GM12878 (cell line): ENCODE data around the gene CADM2. TPM values are rescaled to one million over a fixed set of nuclear protein-coding genes. Genes with fewer than 3 reads are reported as not detected.

Source experiments
- ATAC-seq: fragments of 200-7000 bp; cut with Tn5 transposase; 3 replicates; pipeline ENCODE4 v1.9.1; 2020; ENCODE audit warnings: mild to moderate bottlenecking, moderate library complexity
- BruUV-seq: library from RNA; stranded (reverse); fragments of 400-500 nt; replicated peaks from 2 replicates; lab custom pipeline; 2021; lab: Mats Ljungman, UMichigan
- CTCF ChIA-PET: fragments of 300-600 bp; sonication (Branson Sonifier 250); formaldehyde crosslinking; extraction: SDS; loops from one replicate; lab custom pipeline; 2021; ENCODE audit warnings: inconsistent platforms; lab: Yijun Ruan, JAX
- POLR2A ChIA-PET: fragments of 350-600 bp; formaldehyde crosslinking; extraction: SDS; loops from one replicate; lab custom pipeline; 2021; ENCODE audit warnings: inconsistent platforms; lab: Charles Lee
- RAD21 ChIA-PET: fragments of 300-600 bp; sonication (Branson Sonifier 250); formaldehyde crosslinking; loops from one replicate; lab custom pipeline; 2023; ENCODE audit warnings: antibody characterized with exemption; ENCODE audit not compliant: unreplicated experiment; lab: Charles Lee
- SMC1A ChIA-PET: fragments of 300-600 bp; sonication (Branson Sonifier 250); formaldehyde crosslinking; loops from one replicate; lab custom pipeline; 2023; ENCODE audit not compliant: unreplicated experiment, uncharacterized antibody; lab: Charles Lee
- DNase-seq: peaks from one replicate; pipeline ENCODE4 v3.0.0-alpha.2; 2011; ENCODE audit warnings: low read depth, low spot score
- FAIRE-seq: peaks from 3 replicates; lab custom pipeline; 2011; peaks lifted over from hg19 to GRCh38; lab: Jason Lieb, UNC
- H2AFZ ChIP-seq: 2 replicates; pipeline ENCODE4 v1.6.0; 2011; ENCODE audit warnings: low read depth, low read length, control low read depth; ENCODE audit not compliant: control insufficient read depth
- H3K27ac ChIP-seq: 2 replicates; pipeline ENCODE4 v1.5.1; 2011; ENCODE audit warnings: control low read depth; ENCODE audit not compliant: control insufficient read depth, insufficient read depth
- H3K27me3 ChIP-seq, 2 experiments: replicated peaks in 1 of 2; 2 replicates each; pipeline versions ENCODE4 v1.6.0 to v1.6.1; 2011; ENCODE audit warnings: low read length in 1 of 2; ENCODE audit not compliant: control insufficient read depth in 2 of 2, insufficient read depth in 2 of 2
- H3K36me3 ChIP-seq, 2 experiments: 2 replicates each; pipeline ENCODE4 v1.5.1; 2011; ENCODE audit warnings: low read length in 1 of 2; ENCODE audit not compliant: control insufficient read depth in 2 of 2, insufficient read depth in 2 of 2
- H3K4me1 ChIP-seq: 2 replicates; pipeline ENCODE4 v1.6.1; 2011; ENCODE audit warnings: mild to moderate bottlenecking, low read length, moderate library complexity, mixed read lengths; ENCODE audit not compliant: control insufficient read depth, insufficient read depth
- H3K4me2 ChIP-seq: 2 replicates; pipeline ENCODE4 v1.6.0; 2011; ENCODE audit warnings: control low read depth; ENCODE audit not compliant: control insufficient read depth, insufficient read depth
- H3K4me3 ChIP-seq: fragments of 200-600 bp; sonication (generic); 2 replicates; pipeline ENCODE4 v1.5.1; 2016
- H3K79me2 ChIP-seq: 2 replicates; pipeline ENCODE4 v1.6.0; 2011; ENCODE audit warnings: low read length; ENCODE audit not compliant: control insufficient read depth, insufficient read depth
- H3K9ac ChIP-seq: 2 replicates; pipeline ENCODE4 v1.8.0; 2011; ENCODE audit warnings: low read length, control low read depth, mixed read lengths; ENCODE audit not compliant: control insufficient read depth, insufficient read depth
- H3K9me3 ChIP-seq: replicated peaks from 3 replicates; pipeline ENCODE4 v1.5.1; 2011; ENCODE audit warnings: mild to moderate bottlenecking, low read length; ENCODE audit not compliant: control insufficient read depth, insufficient read depth
- H4K20me1 ChIP-seq: 2 replicates; pipeline ENCODE4 v1.6.0; 2011; ENCODE audit not compliant: control insufficient read depth, insufficient read depth
- E2F8 ChIP-seq: fragments of 450-650 bp; IDR thresholded peaks from 2 replicates; pipeline ENCODE4 v1.6.1; 2018; ENCODE audit warnings: mild to moderate bottlenecking, low read depth, moderate library complexity; ENCODE audit not compliant: partially characterized antibody
- HDAC6 ChIP-seq: fragments of 200-600 bp; sonication (generic); IDR thresholded peaks from one replicate; pipeline ENCODE4 v1.8.0; 2017; ENCODE audit warnings: antibody characterized with exemption; ENCODE audit not compliant: unreplicated experiment
- PAX5 ChIP-seq: IDR thresholded peaks from 2 replicates; pipeline ENCODE4 v1.6.1; 2011; ENCODE audit warnings: low read depth, low read length, borderline replicate concordance
- RUNX3 ChIP-seq: IDR thresholded peaks from 2 replicates; pipeline ENCODE4 v1.6.1; 2012; ENCODE audit warnings: low read length, inconsistent platforms
- WGBS: methylation state at CpG from one replicate; pipeline ENCODE4 v1.1.6; 2016; ENCODE audit warnings: low lambda C conversion rate; ENCODE audit not compliant: insufficient replicate concordance, insufficient coverage; ENCODE audit errors: missing lambda C conversion rate; 5-methylcytosine and 5-hydroxymethylcytosine counted together
- in situ Hi-C: fragments of 300-500 bp; cut with MboI; formaldehyde crosslinking; loops from 9 replicates; pipeline ENCODE4 v1.14.3; 2018; ENCODE audit warnings: mixed read lengths
- intact Hi-C: fragments of 100-400 bp; cut with micrococcal nuclease; formaldehyde crosslinking; loops from one replicate; pipeline ENCODE4 v1.14.2; 2022; ENCODE audit not compliant: unreplicated experiment
- polyA plus RNA-seq, 11 experiments: library from polyadenylated mRNA; depleted of rRNA in 4 of 11; unstranded in 6 of 11; stranded (reverse) in 5 of 11; fragments of >200 nt; fragmentation: Nextera tagmentation in 4 of 11; fragmentation: Illumina TruSeq in 1 of 11; extraction: Ambion mirVana in 4 of 11; extraction: Trizol in 1 of 11; gene quantifications; 1 replicate in 1 of 11; 2 replicates in 10 of 11; pipeline versions ENCODE4 v1.2.1 to v1.2.3, GENCODE V29; 2011 to 2016; ENCODE audit warnings: inconsistent platforms in 2 of 11, missing spikeins in 2 of 11, low read depth in 1 of 11
- total RNA-seq, 4 experiments: library from RNA; depleted of rRNA in 3 of 4; stranded (reverse); fragments of >200 nt in 3 of 4; fragmentation: Illumina TruSeq in 1 of 4; extraction: Trizol in 1 of 4; gene quantifications; 2 replicates each; pipeline versions ENCODE4 v1.2.1 to v1.2.3, GENCODE V29; 2013 to 2021

CADM2 gene
- total and polyA plus RNA-seq, 10 of the 15 experiments (the other 5 are each of a cell fraction or from before 2014, with no cell fraction given): 0.13 TPM; not detected in 9

DNA sequence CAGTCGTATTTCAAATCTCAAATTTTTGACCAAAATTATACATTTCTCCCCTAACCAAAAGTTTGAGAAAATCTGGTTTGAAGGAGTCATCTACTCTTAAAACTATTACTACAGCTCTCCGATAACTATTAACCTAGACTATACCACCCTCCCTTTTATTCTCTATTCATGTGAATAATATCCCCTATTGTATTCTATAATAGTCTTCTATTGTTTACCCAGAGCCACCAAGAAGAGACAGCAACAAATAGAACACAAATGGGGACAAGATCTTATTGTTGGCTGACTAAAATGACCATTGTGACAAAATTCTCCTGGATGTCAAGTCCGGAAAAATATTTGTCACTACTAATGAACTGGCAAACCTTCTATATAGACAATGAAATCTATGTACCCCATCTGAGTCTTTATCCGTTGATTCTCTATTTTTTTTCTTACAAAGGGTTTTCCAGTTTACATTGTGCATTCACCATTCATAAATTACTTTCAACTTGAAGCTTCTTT lies 618.0 kb downstream of the CADM2 start (continued):
- TF ChIP-seq E2F8: no peak

DNA sequence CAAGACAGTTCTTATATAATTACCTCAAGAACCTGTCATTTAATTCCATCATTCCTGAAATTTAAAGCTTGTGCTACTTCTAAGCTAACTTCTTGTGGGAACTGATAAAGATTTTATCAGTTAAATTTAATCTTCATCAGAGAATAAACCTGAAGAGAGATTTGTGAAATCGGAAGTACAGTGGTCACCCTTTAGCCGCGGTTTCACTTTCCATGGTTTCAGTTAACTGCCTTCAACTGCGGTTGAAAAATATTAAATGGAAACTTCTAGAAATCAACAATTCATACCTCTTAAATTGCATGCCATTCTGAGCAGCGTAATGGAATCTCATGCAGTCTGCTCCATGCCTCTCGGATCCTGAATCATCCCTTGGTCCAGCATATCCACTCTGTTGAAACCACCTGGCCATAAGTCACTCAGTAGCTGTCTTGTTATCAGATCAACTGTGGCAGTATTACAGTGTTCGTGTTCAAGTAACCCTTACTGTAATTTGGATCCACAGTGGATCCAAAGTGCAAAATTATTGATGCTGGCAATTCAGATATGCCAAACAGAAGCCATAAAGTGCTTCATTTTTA lies 626.1 kb downstream of the CADM2 start:
- Histone ChIP-seq H3K27ac (no peak overlapping the region), H3K4me2 (no peak overlapping the region), H3K4me1 (no peaks in the 10 kb centered on the region), H2AFZ (no peak overlapping the region), H3K9ac (no peak overlapping the region), H3K36me3 (no peaks in the 10 kb centered on the region), H3K4me3 (no peak overlapping the region), H4K20me1 (no peaks in the 10 kb centered on the region), H3K79me2 (no peaks in the 10 kb centered on the region), H3K9me3 (no peaks in the 10 kb centered on the region), H3K27me3 (no peaks in the 10 kb centered on the region)
- FAIRE-seq: no peak
- intact Hi-C loops (no loop called here), in situ Hi-C loops (no loop called here)
- peak; percentile 29; the same call in 2 of the 3 replicates for ATAC-seq
- no TSS peak for BruUV-seq
- 50% methylated on average over 7 of the region's 7 CpGs for WGBS
- POLR2A ChIA-PET: no interaction called here
- DNase-seq: no peak
- TF ChIP-seq RUNX3 (peak; percentile 30; the same call in 1 of the 2 replicates), PAX5 (no peak), HDAC6 (no peak)
- CTCF ChIA-PET: no interaction called here
- RAD21 ChIA-PET: no interaction called here
- SMC1A ChIA-PET: interaction anchor here (0.7 to 1.0 kb wide), 2 partner anchors 11 to 1037 kb away, joined by 3 read pairs; no protein-coding TSS in a partner anchor
